ENCODE results near the gene FAM120A. TPM values are rescaled to one million over a fixed set of nuclear protein-coding genes. Genes with fewer than 3 reads are reported as not detected.

FAM120A gene
- total and polyA plus RNA-seq, 2 of the 13 experiments (the other 11 are each of a cell fraction or from before 2014, with no cell fraction given): 41.3 to 44.4 TPM

DNA sequence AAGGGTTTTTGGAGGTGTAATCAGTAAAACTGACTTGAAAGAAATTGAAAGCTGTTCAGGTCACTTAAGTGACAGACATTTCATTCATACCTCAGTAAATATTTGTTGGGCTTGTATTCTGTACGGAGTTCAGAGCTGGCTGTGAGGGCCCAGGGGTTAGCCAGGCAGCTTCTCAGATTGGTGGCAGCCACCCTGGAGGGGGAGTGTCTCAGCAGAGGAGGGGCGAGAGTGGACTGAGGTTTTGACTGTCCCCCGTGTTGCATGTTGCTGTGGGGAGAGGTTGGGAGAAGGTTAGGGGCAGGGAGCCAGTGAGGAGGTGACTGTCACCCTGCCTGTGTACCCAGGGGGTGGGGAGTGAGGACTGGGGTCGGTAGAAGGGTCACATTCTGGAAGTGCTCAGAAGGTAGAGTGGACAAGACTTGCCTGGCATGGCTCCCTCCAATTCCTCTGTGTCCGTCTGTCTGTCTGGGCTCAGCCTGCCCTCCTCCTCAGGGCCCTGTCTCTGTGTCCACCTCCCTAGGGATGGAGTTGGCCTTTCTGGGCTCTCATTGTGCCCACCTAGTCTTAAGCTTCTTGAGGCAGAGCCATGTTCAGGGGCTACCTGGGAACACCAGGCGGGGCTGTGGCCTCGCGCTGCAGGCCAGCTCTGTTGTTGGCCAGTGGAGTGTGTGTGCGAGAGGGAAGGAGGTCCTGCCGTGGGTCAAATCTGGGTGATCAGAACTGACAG is 129.3 kb downstream of the FAM120A start (continued):
- TF ChIP-seq REPIN1 (CRISPR knock-in tag; IDR thresholded peaks at IDR 0.05; ENCODE audit: borderline replicate concordance, low read depth): no peak
- TF ChIP-seq ZNF292 (CRISPR knock-in tag; IDR thresholded peaks at IDR 0.05; ENCODE audit: borderline replicate concordance, low read depth): peak; percentile 22; the same call in 1 of the 2 replicates
- no peak for TF ChIP-seq ZNF124 (CRISPR knock-in tag; IDR thresholded peaks at IDR 0.05)
- TF ChIP-seq PPARG (CRISPR knock-in tag; conservative IDR thresholded peaks at IDR 0.05): 0 out of 2 replicates have a peak, but pooled peaks have one; percentile 23
- TF ChIP-seq ZNF556 (CRISPR knock-in tag; IDR thresholded peaks at IDR 0.05; ENCODE audit: borderline replicate concordance): peak; percentile 43; the same call in 1 of the 2 replicates
- 0 out of 2 replicates have a peak, but pooled peaks have one; percentile 12 for TF ChIP-seq SOX5 (CRISPR knock-in tag; IDR thresholded peaks at IDR 0.05; ENCODE audit: borderline replicate concordance)
- TF ChIP-seq, protein P1, sequence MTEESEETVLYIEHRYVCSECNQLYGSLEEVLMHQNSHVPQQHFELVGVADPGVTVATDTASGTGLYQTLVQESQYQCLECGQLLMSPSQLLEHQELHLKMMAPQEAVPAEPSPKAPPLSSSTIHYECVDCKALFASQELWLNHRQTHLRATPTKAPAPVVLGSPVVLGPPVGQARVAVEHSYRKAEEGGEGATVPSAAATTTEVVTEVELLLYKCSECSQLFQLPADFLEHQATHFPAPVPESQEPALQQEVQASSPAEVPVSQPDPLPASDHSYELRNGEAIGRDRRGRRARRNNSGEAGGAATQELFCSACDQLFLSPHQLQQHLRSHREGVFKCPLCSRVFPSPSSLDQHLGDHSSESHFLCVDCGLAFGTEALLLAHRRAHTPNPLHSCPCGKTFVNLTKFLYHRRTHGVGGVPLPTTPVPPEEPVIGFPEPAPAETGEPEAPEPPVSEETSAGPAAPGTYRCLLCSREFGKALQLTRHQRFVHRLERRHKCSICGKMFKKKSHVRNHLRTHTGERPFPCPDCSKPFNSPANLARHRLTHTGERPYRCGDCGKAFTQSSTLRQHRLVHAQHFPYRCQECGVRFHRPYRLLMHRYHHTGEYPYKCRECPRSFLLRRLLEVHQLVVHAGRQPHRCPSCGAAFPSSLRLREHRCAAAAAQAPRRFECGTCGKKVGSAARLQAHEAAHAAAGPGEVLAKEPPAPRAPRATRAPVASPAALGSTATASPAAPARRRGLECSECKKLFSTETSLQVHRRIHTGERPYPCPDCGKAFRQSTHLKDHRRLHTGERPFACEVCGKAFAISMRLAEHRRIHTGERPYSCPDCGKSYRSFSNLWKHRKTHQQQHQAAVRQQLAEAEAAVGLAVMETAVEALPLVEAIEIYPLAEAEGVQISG (CRISPR knock-in tag; IDR thresholded peaks at IDR 0.05): no peak
- 0 out of 2 replicates have a peak, but pooled peaks have one; percentile 20 for TF ChIP-seq GATAD1 (CRISPR knock-in tag; IDR thresholded peaks at IDR 0.05)
- peak; percentile 30; the same call in 1 of the 2 replicates for TF ChIP-seq ARID5B (CRISPR knock-in tag; IDR thresholded peaks at IDR 0.05)
- TF ChIP-seq, protein P2, sequence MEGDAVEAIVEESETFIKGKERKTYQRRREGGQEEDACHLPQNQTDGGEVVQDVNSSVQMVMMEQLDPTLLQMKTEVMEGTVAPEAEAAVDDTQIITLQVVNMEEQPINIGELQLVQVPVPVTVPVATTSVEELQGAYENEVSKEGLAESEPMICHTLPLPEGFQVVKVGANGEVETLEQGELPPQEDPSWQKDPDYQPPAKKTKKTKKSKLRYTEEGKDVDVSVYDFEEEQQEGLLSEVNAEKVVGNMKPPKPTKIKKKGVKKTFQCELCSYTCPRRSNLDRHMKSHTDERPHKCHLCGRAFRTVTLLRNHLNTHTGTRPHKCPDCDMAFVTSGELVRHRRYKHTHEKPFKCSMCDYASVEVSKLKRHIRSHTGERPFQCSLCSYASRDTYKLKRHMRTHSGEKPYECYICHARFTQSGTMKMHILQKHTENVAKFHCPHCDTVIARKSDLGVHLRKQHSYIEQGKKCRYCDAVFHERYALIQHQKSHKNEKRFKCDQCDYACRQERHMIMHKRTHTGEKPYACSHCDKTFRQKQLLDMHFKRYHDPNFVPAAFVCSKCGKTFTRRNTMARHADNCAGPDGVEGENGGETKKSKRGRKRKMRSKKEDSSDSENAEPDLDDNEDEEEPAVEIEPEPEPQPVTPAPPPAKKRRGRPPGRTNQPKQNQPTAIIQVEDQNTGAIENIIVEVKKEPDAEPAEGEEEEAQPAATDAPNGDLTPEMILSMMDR (CRISPR knock-in tag; IDR thresholded peaks at IDR 0.05): peak; percentile 71
- TF ChIP-seq ZFX (CRISPR knock-in tag; IDR thresholded peaks at IDR 0.05; ENCODE audit: low read depth): 0 out of 2 replicates have a peak, but pooled peaks have one; percentile 16
- 0 out of 2 replicates have a peak, but pooled peaks have one; percentile 36 for TF ChIP-seq NR2F6 (IDR thresholded peaks at IDR 0.05)
- TF ChIP-seq NR2F6 (CRISPR knock-in tag; IDR thresholded peaks at IDR 0.05): no peak
- TF ChIP-seq STAT6 (CRISPR knock-in tag; IDR thresholded peaks at IDR 0.05; ENCODE audit: borderline replicate concordance): 0 out of 2 replicates have a peak, but pooled peaks have one; percentile 50
- no peak for TF ChIP-seq CEBPB (IDR thresholded peaks at IDR 0.05; ENCODE audit: borderline replicate concordance, low read depth, low read length)
- TF ChIP-seq STAG1 (CRISPR knock-in tag; IDR thresholded peaks at IDR 0.05): peak; percentile 39
- TF ChIP-seq KLF9 (CRISPR knock-in tag; IDR thresholded peaks at IDR 0.05; ENCODE audit: low read depth): no peak
- TF ChIP-seq HNF4A (CRISPR knock-in tag; IDR thresholded peaks at IDR 0.05): peak; percentile 23; the same call in 1 of the 2 replicates

All from HepG2 (cell line).